Fibroblast of lung (primary cell): ENCODE measurements around the gene MRPL19. TPM values are rescaled to one million over a fixed set of nuclear protein-coding genes. Genes with fewer than 3 reads are reported as not detected.

ENCODE experiments used
- DNase-seq, 2 donors: peaks; one replicate each; pipeline versions ENCODE4 v3.0.0 to v3.0.0-alpha.2; 2010; ENCODE audit warnings: low read depth in 2 of 2
- H2AFZ ChIP-seq: 2 replicates; pipeline ENCODE4 v1.5.1; 2012; ENCODE audit warnings: low read length, control low read depth, inconsistent platforms
- H3K27ac ChIP-seq: 2 replicates; pipeline ENCODE4 v1.5.1; 2011; ENCODE audit warnings: low read length, control low read depth; ENCODE audit not compliant: insufficient read depth
- H3K27me3 ChIP-seq: 2 replicates; pipeline ENCODE4 v1.5.1; 2011; ENCODE audit warnings: mild to moderate bottlenecking, low read length; ENCODE audit not compliant: control insufficient read depth, insufficient read depth
- H3K36me3 ChIP-seq: 2 replicates; pipeline ENCODE4 v1.5.1; 2011; ENCODE audit warnings: low read length; ENCODE audit not compliant: control insufficient read depth, insufficient read depth
- H3K4me1 ChIP-seq: 2 replicates; pipeline ENCODE4 v1.5.1; 2011; ENCODE audit warnings: low read length; ENCODE audit not compliant: control insufficient read depth, insufficient read depth; ENCODE audit errors: extremely low read depth
- H3K4me2 ChIP-seq: 2 replicates; pipeline ENCODE4 v1.5.1; 2011; ENCODE audit warnings: low read length, control low read depth; ENCODE audit not compliant: insufficient read depth; ENCODE audit errors: extremely low read depth
- H3K4me3 ChIP-seq, 4 experiments: fragments of 200-600 bp in 1 of 4; sonication (generic) in 1 of 4; replicated peaks in 1 of 4; 2 replicates each; pipeline ENCODE4 v1.5.1; 2011 to 2016; ENCODE audit warnings: low read length in 4 of 4, low read depth in 3 of 4, mild to moderate bottlenecking in 3 of 4, control low read depth in 2 of 4, inconsistent platforms in 1 of 4, mixed read lengths in 1 of 4; ENCODE audit not compliant: insufficient read depth in 1 of 4; ENCODE audit errors: control extremely low read depth in 1 of 4
- H3K79me2 ChIP-seq: 2 replicates; pipeline ENCODE4 v1.5.1; 2012; ENCODE audit warnings: mild to moderate bottlenecking, low read length, inconsistent platforms; ENCODE audit not compliant: control insufficient read depth, insufficient read depth
- H3K9ac ChIP-seq: 2 replicates; pipeline ENCODE4 v1.5.1; 2011; ENCODE audit warnings: mild to moderate bottlenecking, low read length, control low read depth; ENCODE audit not compliant: insufficient read depth
- H3K9me3 ChIP-seq: 2 replicates; pipeline ENCODE4 v1.5.1; 2012; ENCODE audit warnings: low read depth, low read length; ENCODE audit not compliant: control insufficient read depth, insufficient read depth
- H4K20me1 ChIP-seq: 2 replicates; pipeline ENCODE4 v1.5.1; 2011; ENCODE audit warnings: low read length; ENCODE audit not compliant: control insufficient read depth, insufficient read depth; ENCODE audit errors: extremely low read depth
- EZH2 ChIP-seq: IDR thresholded peaks from 2 replicates; pipeline ENCODE4 v1.5.1; 2012; ENCODE audit warnings: low read length, control low read depth, mild to moderate bottlenecking; ENCODE audit errors: missing control alignments
- polyA plus RNA-seq, 2 donors: library from polyadenylated mRNA; depleted of rRNA in 1 of 2; stranded (reverse) in 1 of 2; unstranded in 1 of 2; fragments of >200 nt; gene quantifications; 2 replicates each; pipeline ENCODE4 v1.2.1, GENCODE V29; 2011 to 2012; ENCODE audit warnings: missing spikeins in 1 of 2
- total RNA-seq: library from RNA; depleted of rRNA; stranded (reverse); fragments of >200 nt; gene quantifications from 2 replicates; pipeline ENCODE4 v1.2.1, GENCODE V29; 2014
- TF ChIP-seq, protein P1 (sequence below), 2 donors: IDR thresholded peaks in 1 of 2; conservative IDR thresholded peaks in 1 of 2; 1 replicate in 1 of 2; 2 replicates in 1 of 2; pipeline ENCODE4 v1.5.1; 2011 to 2012; ENCODE audit warnings: low read length in 2 of 2, control low read depth in 1 of 2, inconsistent platforms in 1 of 2, low read depth in 1 of 2, mild to moderate bottlenecking in 1 of 2

Gene MRPL19
- total and polyA plus RNA-seq, 2 donors (not counting 1 experiment from before 2014, with no cell fraction given): 36.2 to 39.3 TPM

DNA sequence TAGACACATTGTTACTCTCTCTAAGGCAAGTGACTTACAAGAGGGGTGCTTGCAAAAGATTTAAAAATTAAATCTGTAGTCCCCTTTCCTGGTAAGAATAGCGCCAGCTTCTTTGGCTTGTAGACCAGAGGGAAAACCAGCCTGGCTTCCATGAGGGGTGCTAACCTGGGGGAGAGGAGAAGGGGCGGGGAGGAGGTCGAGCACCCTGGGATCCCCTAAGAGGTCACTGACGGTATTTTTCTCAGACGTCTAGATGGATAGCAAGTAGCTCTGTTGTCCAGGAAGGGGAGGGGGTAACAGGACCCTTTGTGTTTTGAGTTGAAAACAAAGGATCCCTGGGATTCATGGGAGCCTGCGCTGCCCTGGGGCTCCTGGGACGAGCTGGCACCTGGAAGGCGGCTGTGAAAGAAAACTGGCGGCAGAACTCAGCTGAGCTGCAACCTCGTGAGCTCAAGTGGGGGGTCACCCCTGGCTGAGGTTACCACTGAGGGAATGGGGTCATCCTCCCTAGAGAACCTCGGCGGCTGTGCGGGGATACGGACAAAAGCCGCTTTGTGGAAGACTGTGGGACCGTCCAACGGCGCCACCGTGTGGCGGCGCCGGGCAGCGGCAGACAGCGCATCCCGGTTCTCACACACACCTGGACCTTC, 37.8 kb upstream of the MRPL19 start:
- Histone ChIP-seq H3K9ac (no peak overlapping the region), H3K36me3 (no peaks in the 10 kb centered on the region), H3K4me2 (peak overlapping the region; percentile 73), H4K20me1 (no peaks in the 10 kb centered on the region), H3K9me3 (no peaks in the 10 kb centered on the region), H3K79me2 (no peaks in the 10 kb centered on the region), H3K4me1 (peaks cover 17% of the 10 kb centered on the region), H3K4me3 (peak overlapping the region in 2 of 4 experiments; percentile 32 to 44), H2AFZ (peak overlapping the region; percentile 67), H3K27me3 (peaks cover 10% of the 10 kb centered on the region), H3K27ac (no peak overlapping the region)
- TF ChIP-seq, protein P1, sequence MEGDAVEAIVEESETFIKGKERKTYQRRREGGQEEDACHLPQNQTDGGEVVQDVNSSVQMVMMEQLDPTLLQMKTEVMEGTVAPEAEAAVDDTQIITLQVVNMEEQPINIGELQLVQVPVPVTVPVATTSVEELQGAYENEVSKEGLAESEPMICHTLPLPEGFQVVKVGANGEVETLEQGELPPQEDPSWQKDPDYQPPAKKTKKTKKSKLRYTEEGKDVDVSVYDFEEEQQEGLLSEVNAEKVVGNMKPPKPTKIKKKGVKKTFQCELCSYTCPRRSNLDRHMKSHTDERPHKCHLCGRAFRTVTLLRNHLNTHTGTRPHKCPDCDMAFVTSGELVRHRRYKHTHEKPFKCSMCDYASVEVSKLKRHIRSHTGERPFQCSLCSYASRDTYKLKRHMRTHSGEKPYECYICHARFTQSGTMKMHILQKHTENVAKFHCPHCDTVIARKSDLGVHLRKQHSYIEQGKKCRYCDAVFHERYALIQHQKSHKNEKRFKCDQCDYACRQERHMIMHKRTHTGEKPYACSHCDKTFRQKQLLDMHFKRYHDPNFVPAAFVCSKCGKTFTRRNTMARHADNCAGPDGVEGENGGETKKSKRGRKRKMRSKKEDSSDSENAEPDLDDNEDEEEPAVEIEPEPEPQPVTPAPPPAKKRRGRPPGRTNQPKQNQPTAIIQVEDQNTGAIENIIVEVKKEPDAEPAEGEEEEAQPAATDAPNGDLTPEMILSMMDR (conservative IDR thresholded peaks at IDR 0.05 in 1 of 2, IDR thresholded peaks at IDR 0.05 in 1 of 2; ENCODE audit: low read depth in 1 of 2, low read length in 2 of 2): peak; percentile 95 to 97
- no peak for TF ChIP-seq EZH2
- peak; percentile 40 to 51 for DNase-seq

- peaks cover 17% of the 10 kb centered on the region for H3K4me1 ChIP-seq
- H3K4me2 ChIP-seq: no peak overlapping the region
Measured at GRCh38 chr2:75609334-75609689, 37.3 kb upstream of the MRPL19 start.

DNA sequence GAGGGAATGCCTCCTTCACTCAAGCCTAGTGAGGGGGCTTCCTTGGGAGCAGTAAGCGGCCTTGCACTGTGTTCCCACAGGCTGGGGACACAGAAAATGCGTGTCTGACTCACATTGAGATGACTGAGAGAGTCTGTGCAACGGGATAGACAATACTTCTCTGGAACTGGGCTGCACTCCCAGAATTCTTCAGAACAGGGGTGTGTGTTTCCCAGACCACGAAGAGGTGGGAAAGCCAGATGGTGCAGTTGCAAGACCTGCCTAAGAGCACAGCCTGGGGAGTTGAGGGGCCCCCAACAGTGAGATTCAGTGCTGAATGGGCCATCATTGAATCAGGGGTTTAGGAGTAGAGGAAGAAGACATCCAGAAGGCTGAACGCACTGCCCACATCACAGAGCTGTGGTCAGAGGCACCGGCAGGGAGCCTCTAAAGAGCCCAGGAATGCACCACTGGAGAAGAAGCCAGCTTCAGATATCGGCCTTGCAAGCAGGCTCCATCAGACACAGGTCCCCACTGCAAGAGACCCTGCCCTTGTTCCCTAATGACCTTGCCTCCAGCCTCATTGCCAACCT, 36.6 kb upstream of the MRPL19 start:
- Histone ChIP-seq H3K4me3 (no peak overlapping the region), H3K9me3 (no peaks in the 10 kb centered on the region), H2AFZ (no peak overlapping the region), H4K20me1 (no peaks in the 10 kb centered on the region), H3K36me3 (no peaks in the 10 kb centered on the region), H3K4me1 (peaks cover 17% of the 10 kb centered on the region), H3K27ac (no peak overlapping the region), H3K9ac (no peak overlapping the region), H3K4me2 (no peak overlapping the region), H3K27me3 (peaks cover 10% of the 10 kb centered on the region), H3K79me2 (no peaks in the 10 kb centered on the region)
- DNase-seq: peak in 1 of 2 donors; percentile 64
- no peak for TF ChIP-seq EZH2
- TF ChIP-seq, protein P1 (conservative IDR thresholded peaks at IDR 0.05 in 1 of 2, IDR thresholded peaks at IDR 0.05 in 1 of 2; ENCODE audit: low read depth in 1 of 2, low read length in 2 of 2): no peak

More at GRCh38 chr2:75609334-75609689, 37.3 kb upstream of the MRPL19 start:
- no peaks in the 10 kb centered on the region for H3K9me3 ChIP-seq
- peaks cover 10% of the 10 kb centered on the region for H3K27me3 ChIP-seq
- H3K36me3 ChIP-seq: no peaks in the 10 kb centered on the region
- H3K27ac ChIP-seq: no peak overlapping the region
- no peak for DNase-seq
- no peak overlapping the region for H3K4me3 ChIP-seq
- no peak overlapping the region for H2AFZ ChIP-seq
- H4K20me1 ChIP-seq: no peaks in the 10 kb centered on the region
- H3K79me2 ChIP-seq: no peaks in the 10 kb centered on the region
- H3K9ac ChIP-seq: no peak overlapping the region
- TF ChIP-seq, protein P1 (conservative IDR thresholded peaks at IDR 0.05 in 1 of 2, IDR thresholded peaks at IDR 0.05 in 1 of 2; ENCODE audit: low read depth in 1 of 2, low read length in 2 of 2): no peak
- TF ChIP-seq EZH2: no peak
